ENCODE results near the gene ZNF573.

Gene ZNF573

DNA sequence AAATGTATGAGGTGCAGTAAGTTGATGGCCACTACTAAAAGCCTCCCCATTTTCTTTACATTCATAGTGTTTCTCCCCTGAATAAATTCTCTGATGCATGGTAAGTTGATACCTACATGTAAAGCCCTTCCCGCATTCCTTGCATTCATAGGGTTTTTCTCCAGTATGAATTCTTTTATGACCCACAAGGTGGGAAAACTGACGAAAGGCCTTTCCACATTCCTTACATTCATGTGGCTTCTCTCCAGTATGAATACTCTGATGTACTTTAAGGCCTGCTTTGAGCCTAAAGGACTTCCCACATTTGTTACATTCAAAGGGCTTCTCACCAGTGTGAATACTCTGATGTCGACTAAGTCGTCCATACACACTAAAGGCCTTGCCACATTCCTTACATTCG, 80.3 kb downstream of the ZNF573 start:
- Histone ChIP-seq H3K27ac (no peak overlapping the region), H3K4me3 (no peak overlapping the region)

DNA sequence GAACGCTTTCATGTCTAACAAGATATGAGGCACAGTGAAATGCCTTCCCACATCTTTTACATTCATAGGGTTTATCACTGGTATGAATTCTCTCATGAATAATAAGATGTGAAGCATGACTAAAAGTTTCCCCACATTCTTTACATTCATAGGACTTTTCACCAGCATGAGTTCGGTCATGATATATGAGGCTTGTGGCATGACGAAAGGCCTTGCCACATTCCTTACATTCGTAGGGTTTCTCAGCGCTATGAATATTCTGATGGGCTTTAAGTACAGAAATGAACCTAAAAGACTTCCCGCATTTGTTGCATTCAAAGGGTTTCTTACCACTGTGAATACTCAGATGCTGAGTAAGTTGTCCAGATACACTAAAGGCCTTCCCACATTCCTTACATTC, 81.2 kb downstream of the ZNF573 start:
- Histone ChIP-seq H3K27ac (no peak overlapping the region), H3K4me3 (no peak overlapping the region)

DNA sequence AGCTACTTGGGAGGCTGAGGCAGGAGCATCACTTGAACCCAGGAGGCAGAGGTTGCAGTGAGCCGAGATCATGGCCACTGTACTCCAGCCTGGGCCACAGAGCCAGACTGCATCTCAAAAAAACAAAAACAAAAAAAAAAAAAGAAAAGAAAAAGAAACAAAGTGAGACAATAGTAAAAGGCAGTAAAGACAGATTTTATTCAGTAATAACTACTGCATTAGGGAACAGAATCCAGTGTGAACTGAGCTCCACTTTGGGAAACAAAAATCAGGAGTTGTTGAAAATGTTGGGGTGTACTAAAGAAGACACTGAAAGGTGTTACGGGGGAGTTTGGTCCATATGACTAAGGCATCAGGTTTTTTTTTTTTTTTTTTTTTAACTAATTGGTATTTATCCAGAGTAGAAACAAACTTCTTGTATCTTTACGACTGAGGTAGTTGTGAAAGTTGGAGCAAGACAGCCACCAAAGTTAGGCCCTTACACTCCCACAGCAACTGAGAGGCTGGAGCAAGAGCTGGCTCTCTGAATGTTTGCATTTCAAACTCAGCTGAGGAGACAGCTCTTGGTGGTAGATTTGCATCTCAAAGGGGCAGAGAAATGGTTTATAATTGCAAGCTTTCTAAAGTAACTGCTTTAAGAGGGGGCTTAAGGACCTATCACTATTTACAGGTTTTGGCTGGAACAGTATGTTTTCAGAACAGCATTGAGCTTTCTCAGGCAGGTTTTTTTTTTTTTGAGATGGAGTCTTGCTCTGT, 84.1 kb downstream of the ZNF573 start:
- Histone ChIP-seq H3K4me3 (no peak overlapping the region), H3K27ac (no peak overlapping the region)

DNA sequence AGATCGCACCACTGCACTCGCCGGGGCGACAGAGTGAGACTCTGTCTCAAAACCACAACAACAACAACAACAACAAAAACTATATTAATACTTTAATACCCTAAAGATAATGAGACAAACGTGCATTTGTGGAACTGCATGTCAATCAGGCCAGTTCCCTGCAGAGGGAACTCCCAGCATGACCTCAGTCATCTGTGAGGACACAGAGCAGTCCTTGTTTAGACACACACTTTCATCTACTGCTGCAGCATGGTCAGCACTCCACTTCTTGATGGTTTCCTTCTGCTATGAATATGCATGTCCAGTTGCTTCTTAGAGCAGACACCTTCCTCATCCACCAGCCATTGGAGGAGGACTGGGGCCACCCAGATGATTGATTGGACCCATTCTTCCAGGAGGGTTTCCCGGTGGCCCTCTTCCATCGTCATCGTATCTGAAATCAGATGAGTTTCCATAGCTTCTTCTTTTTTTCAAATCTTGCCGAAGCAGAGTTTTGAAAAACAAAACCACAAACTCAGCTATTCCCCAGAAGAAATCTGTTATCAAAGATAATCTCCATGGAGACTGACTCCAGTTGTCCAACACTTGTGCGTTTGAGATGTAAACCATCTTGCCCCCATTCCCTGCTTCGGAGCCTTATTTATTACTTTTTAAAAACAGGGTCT, 86.3 kb downstream of the ZNF573 start:
- H3K27ac ChIP-seq: no peak overlapping the region
- peak overlapping the region in 1 of 7 experiments; percentile 39 for H3K4me3 ChIP-seq

DNA sequence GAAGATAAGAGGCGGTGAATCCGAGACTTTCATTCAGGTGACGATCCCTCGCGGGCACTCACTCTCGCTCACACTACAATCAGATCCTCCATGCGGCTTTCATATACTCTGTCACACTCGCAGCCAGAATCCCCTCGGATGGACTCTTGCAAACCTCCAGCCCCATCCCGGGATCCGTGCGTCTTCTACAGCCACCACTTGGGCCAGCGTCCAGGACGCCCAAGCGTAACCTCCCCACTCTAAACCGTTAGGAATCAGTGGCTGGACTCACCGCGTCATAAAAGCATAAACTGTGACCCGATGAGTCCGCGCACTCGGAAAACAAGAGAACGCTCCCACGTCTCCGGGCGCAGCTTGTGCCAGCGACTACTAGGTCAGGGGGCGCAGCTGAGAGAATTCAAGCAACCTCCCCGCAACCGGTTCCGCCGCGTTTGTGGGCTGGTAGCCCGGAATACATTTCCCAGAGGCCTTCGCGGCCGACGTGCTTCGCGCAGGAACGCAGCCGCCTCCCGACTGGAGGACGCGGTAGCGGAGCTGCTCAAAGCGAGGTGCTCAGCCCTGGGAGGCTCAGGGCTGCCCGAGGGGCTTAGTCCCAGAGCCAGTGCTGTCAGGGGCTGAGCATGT, 87.4 kb downstream of the ZNF573 start:
- Histone ChIP-seq H3K27ac (peak overlapping the region in 16 of 21 experiments; percentile 3 to 72 (median 56)), H3K4me3 (peak overlapping the region; percentile 36 to 53 (median 39))
